ENCODE measurements around the gene ZFYVE1. TPM values are rescaled to one million over a fixed set of nuclear protein-coding genes. Genes with fewer than 3 reads are reported as not detected.

ZFYVE1 gene
- total RNA-seq, 4 donors from 2014 or later, result 18.3 to 31.6 (median 27.7) TPM

DNA sequence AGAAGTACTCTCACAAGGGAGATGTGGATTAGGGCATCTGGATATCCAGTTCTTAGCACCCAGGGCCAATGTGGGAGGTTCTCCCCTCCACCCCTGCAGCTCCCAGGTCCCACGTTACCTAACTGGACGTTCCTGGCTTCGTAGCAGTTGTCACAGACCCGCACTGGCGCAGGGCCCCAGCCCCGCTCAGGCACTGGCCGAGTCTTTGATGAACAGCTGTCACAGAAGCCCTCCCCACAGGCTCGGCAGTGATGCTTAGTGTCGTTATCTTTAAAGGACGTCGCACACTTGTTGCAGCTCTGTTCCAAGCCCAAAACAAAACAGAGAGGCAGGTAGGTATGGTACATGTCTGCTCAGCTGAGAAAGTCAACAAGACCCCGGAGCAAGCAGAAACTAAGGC is 52.2 kb downstream of the ZFYVE1 start:
- TF ChIP-seq CTCF (IDR thresholded peaks at IDR 0.05; ENCODE audit: low read depth), result no peak

DNA sequence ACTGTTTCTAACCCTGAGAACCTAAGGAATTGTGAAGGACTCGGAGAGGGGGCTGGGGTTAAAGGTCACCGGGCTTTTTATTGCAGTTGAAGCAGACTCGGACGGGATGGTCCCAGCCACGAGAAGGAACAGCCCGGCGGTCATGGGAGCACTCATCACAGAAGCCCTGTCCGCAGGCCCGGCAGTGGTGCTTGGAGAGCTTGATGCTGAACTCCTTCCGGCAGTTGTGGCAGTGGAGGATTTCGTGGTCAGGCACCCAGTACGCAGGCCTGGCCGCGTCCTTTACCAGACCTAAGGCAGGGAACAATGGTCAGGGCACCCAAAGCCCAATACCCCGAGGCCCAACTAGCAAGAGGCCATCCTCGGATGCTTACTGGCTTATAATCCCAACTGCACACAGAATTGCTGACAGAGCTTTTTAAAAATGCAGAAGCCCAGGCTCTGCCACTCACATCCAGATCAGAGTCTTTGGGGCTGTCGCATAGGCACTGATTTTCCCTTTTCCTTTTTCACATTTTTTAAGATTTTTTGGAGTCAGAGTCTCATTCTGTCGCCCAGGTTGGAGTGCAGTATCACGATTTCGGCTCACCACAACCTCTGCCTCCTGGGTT is 56.0 kb downstream of the ZFYVE1 start:
- TF ChIP-seq CTCF (IDR thresholded peaks at IDR 0.05; ENCODE audit: low read depth), result no peak

DNA sequence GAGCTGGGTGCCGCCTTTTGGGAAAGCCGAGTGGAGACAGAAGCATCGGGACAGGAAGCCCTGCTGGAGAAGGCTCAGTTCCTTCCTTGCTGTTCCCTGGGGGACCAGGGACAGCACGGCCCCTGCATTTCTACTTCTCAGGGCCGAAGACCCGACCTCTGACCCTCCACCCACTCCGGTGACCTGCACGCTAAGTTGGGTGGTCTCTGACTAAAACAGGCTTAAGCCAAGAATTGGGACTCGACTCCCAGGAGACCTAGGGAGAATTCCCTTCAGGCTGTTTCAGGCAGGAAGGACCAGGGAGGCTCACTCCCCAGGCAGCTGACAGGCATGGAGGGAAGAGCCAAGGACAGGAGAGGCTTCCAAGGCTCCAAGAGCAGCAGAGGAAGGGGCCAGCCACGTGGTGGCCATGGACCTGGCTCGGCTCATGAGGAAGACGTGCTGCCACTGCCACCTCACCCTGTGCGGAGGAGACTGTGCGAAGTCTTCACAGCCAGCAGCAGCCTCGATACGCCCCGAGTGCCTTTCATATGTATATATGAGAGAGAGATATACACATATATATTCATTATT is 56.8 kb downstream of the ZFYVE1 start:
- TF ChIP-seq CTCF (IDR thresholded peaks at IDR 0.05; ENCODE audit: low read depth), result no peak

GRCh38 chr14:72968316-72968715 is 58.6 kb downstream of the ZFYVE1 start:
- no peak for TF ChIP-seq CTCF (IDR thresholded peaks at IDR 0.05; ENCODE audit: low read depth)

- no peak for TF ChIP-seq CTCF (IDR thresholded peaks at IDR 0.05; ENCODE audit: low read depth)
Observed at GRCh38 chr14:72966038-72966437, 60.9 kb downstream of the ZFYVE1 start.

DNA sequence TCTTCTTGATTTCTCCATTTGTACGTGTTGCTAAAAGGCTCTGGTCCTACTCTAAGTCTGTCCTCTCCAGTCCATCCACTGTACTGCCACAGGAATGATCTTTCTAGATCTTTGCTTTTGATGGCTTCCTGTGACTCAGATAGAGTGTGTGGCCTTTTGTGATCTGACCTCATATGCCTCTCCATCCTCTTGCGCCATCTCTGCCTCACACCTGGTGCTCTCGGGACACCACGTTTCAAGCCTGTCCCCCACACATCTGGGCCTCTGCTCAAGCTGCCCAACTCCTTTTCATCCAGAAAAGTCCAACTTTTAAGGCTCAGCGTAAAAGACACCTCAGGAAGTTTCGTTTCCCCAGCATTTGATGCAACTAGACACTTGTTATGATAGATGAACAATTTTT is 61.7 kb downstream of the ZFYVE1 start:
- no peak for TF ChIP-seq CTCF (IDR thresholded peaks at IDR 0.05; ENCODE audit: low read depth)

DNA sequence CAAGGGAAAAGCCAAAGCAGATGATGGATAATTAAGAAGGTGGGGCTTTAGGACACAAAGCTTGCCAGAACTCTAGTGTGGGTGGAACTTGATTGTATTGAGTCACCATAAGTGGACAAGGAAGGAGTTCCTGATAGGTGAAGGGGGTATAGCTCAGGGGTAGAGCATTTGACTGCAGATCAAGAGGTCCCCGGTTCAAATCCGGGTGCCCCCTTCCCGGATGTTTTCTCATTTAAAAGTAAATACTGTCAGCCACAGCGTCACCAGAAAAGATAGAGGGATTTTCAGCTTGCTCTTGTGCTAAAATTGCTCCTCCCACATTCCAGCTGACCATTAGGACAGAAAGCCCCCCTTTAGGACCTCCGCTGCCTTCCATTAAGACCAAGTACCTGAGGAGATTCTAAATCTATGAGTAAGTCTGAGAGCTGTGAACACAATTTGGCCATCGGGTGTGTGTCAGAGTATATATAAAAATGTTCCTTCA is 64.0 kb downstream of the ZFYVE1 start:
- no peak for TF ChIP-seq CTCF (IDR thresholded peaks at IDR 0.05; ENCODE audit: low read depth)

All from subcutaneous adipose tissue (tissue), 4 donors.